HG02798 (cell line): Measurements from ENCODE around the gene KCP.
"Not testable (repeated sequence)": the region's sequence is repeated elsewhere in the genome, so short reads cannot be mapped to it uniquely, and the experiment has no call there.

Experiments
- ATAC-seq: cut with Tn5 transposase; IDR thresholded peaks from one replicate; pipeline ENCODE4 v1.9.1; 2021; ENCODE audit warnings: mild to moderate bottlenecking; ENCODE audit not compliant: unreplicated experiment, poor library complexity

Gene KCP

DNA sequence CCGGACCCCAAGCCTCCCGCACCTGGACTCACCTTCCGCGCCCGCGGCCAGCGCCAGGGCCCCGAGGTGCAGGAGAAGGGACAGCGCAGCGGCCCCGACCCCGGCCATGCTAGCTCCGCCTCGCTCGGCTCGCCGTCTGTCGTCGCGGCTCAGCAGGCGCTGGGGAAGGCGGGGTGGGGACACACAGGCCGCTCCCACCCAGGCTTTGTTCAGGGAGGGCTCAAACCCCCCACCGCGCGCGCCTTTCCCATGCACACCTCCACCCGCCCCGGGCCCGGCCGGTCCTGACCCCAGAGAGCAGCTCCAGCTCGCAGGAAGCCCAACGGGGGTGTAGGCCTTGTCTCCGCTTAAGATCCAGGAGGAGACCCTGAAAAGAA lies at the start of gene KCP:
TSS of gene KCP (minus strand) at position 141 of the 377 bp plus-strand sequence. CDS start at position 108, 33 bp downstream.
- no peak for ATAC-seq

DNA sequence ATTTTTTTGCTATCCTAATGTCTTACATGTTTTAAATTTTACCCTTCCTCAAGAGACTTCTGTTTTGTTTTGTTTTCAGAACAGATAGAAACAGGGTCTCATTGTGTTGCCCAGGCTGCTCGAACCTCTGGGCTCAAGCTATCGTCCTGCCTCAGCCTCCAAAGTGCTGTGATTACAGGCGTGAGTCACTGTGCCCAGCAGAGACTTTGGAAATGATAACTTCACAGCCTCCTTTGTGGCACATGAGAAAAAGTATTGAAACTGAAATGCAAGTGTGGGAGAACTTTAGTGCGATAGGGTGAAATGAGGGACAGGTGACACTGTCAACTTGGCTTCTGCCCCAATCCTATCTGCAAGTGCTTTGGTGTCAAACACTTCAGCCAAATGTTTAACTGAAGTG lies 48.8 kb upstream of the KCP start:
- ATAC-seq: no peak

DNA sequence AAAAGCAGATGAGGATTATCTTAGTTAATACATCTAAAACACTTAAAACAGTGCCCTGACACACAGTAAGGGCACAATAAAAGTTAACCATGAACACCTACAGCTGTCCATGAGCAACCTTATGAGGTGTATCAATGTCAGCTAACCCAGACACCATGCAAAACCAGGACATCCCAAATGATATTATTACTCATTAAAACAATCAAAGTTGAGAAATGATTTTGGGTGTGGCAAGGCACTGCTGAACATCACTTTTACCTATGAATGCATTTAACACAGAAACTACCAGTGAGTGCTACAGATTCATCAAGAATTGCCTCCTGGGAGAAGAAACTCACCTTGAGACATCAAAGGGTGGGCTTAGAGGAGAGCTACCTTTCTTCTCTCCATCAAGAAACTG lies 45.5 kb upstream of the KCP start:
- no peak for ATAC-seq

DNA sequence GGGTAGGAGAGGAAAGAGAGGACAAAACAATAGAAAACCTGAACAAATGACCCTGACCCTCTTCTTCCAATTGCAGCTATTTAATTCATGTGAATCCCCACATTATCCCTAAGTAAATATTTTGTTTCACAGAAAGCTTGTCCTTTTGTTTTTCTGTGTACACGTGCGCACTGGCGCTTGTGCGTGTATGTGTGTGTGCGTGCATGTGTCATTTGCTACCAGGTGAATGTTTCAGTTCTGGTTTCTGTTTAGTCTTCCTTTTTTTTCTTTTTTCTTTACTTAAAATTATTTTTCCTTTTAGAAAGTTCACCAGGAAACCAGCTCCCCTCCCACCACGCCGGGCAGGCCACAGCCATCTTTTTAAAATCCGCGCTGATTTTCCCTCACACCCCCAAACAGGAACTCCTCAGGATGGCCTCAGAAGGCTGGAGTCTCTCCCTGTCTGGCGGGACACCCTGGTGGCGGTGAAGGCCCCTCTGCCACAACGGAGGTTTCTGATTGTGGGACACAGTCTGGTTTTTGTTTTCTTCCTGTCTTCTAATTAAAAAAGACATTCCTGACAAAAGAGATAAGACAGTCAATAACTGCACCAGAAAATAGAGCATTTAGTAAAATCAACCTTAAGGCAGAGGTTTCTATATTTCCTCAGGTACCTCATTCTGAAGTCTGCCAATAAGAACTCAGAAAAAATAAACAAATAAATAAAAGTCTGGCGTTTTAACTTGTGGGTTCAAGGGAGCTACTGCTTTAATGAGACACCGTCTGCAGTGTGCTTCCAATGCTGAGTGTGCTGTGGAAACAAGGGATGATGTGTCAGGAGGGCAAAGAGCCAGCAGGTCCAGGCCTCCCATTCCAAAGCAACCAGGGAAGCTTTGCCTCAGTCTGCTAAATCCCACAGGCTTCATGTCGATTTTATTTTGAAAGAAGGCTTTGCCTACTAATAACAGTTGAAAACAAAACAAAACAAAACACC lies 44.6 kb upstream of the KCP start:
- peak; percentile 51 for ATAC-seq

DNA sequence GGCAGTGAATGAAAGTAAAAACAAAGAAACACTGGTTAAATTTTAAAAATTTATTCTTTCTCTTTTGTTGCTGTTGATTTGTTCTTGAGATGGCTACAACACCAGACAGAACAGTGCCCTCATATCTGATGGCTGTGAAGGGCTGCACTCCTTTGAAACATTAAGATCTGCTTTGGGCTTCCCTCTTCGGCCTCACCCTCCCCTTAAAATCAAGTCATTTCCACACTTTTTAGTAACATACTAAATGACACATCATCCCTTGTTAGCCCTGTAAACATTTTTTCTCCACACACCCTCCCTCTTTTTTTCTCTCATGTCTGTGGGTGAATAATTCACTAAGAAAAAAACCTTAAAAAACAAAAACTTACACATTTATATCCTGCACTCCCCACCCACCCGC lies 43.6 kb upstream of the KCP start:
- ATAC-seq: no peak

DNA sequence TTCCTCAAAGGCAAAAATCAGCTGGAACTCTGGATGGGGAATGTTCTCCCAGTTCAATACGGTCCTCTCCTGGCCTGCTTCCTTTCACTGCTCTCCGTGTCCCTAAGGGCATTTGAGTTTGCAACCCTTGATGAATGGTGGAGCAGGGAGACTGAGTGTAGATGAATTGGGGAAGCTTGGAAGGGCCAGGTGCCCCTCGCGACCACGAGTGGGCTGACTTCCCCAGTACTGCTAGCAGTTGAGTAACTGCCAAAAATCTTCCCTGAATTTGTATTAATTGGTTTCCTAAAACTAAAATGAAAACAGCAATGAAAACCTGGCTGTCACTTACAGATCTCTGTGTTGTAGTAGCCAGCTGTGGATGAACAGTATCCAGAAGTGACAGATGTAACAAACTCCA lies 40.8 kb upstream of the KCP start:
- no peak for ATAC-seq

DNA sequence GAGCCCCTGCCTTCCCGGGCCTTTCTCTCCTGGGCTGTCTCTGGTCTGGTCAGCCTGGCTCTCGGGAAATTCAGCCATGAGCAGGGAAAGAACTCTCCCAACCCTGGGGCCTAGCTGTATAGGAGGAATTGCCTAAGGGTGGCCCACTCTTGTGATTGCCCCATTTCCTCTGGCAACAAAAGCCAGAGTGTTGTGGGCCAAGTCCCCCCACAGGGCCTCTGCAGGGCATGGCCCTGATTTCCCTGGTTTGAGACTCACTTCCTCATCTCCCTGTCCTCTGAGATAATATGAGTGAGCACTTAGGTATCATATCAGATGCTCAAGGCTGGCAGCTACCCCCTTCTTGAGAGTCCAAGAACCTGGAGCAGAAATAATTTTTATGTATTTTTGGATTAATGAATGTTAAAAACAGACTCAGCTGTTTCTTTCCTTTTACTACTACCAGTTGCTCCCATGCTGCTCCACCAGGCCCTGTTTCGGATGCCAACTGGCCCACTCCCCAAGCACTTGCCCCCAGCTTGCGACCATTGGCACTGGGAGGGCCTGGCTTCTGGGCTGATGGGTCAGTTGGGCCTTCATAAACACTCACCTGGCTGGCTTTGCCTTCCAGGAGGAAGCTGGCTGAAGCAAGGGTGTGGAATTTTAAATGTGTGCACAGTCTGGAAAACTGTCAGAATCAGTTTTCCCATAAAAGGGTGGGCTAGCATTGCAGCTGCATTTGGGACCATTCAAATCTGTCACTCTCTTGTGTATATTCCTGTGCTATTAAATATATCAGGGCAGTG lies 38.7 kb upstream of the KCP start:
- no peak for ATAC-seq

DNA sequence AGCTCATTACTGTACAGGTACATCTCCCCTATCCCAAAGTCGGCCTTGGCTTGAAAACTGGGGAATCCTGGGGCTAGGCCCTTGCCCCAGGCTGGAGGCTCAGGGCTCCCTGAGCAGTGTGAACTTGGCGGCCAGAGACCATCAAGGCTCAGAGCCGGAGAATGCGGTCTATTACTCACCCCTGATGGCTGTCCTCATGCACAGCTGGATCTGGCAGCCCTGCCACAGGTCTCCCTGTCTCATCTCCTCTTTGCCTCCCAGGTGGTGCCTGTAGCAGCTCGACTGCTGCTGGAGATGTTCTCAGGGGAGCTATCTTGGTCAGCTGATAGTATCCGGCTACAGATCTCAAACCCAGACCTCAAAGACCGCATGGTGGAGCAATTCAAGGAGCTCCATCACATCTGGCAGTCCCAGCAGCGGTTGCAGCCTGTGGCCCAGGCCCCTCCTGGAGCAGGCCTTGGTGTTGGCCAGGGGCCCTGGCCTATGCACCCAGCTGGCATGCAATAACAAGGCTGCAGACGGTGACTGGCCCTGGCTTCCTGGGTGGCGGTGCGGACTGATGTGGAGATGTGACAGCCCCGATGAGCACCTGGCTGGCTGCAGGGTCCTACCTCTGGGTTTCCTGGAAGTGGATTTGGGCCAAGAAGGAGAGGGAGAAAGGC lies 37.9 kb upstream of the KCP start:
- no peak for ATAC-seq

DNA sequence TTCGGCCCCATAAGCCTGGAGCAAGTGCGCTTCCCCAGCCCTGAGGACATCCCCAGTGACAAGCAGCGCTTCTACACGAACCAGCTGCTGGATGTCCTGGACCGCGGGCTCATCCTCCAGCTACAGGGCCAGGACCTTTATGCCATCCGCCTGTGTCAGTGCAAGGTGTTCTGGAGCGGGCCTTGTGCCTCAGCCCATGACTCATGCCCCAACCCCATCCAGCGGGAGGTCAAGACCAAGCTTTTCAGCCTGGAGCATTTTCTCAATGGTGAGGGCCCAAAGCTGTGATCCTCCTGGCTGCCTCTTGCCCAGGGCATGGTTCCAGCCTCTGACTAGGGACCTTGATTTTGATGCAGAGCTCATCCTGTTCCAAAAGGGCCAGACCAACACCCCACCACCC lies 37.3 kb upstream of the KCP start:
- ATAC-seq: no peak

DNA sequence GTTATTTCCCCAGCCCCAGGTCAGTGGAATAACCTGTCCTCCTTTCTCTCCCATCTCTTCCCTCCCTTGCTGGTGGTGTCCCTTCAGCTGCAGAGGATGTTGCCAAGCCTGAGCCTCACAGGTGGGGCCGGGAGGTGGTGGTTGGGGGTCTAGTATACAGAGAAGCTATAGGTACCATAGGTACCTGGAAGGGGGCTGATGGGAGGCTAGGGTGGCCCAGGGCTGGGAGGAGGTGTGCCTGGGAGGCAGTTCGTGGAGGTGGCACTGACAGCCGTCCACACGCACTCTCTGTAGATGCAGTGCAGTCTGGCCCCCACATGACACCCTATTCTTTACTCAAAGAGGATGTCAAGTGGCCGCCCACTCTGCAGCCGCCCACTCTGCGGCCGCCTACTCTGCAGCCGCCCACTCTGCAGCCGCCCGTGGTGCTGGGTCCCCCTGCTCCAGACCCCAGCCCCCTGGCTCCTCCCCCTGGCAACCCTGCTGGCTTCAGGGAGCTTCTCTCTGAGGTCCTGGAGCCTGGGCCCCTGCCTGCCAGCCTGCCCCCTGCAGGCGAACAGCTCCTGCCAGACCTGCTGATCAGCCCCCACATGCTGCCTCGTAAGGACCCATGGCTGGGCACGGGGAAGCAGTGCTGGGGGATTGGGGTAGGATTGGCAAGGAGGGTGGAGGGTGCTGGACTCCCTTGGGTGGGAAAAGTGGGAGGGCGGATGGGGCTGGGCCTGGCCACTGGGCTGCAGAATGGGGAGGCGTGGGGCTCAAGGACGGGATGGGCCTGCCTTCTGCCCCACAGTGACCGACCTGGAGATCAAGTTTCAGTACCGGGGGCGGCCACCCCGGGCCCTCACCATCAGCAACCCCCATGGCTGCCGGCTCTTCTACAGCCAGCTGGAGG lies 36.7 kb upstream of the KCP start:
- ATAC-seq: no peak

DNA sequence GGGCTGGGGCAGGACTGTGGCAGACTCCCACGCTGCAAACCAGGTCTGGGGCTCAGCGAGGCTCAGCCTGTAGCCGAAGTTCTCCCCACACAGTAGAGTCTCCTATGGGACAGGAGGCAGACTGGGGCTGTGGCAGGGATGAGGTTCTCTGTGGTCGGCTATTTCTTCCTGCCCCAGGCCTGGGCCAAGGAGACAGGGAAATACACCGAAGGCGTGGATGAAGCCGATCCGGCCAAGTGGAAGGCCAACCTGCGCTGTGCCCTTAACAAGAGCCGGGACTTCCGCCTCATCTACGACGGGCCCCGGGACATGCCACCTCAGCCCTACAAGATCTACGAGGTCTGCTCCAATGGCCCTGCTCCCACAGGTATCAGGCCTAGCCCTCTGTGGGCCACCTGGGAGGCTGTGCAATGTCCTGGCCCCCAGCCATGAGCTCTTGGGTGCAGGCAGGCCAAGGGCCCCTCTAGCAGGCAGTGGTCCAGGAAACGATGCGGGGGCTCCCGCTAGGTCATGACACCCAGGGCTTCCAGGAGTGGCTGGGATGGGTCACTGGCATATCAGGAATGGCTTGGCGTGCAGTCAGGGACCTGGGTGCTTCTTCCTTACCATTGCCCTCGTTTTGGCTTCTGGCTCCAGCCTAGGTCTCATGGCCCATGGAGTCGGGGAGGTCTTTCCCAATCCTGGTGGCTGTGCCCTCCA lies 35.3 kb upstream of the KCP start:
- no peak for ATAC-seq

DNA sequence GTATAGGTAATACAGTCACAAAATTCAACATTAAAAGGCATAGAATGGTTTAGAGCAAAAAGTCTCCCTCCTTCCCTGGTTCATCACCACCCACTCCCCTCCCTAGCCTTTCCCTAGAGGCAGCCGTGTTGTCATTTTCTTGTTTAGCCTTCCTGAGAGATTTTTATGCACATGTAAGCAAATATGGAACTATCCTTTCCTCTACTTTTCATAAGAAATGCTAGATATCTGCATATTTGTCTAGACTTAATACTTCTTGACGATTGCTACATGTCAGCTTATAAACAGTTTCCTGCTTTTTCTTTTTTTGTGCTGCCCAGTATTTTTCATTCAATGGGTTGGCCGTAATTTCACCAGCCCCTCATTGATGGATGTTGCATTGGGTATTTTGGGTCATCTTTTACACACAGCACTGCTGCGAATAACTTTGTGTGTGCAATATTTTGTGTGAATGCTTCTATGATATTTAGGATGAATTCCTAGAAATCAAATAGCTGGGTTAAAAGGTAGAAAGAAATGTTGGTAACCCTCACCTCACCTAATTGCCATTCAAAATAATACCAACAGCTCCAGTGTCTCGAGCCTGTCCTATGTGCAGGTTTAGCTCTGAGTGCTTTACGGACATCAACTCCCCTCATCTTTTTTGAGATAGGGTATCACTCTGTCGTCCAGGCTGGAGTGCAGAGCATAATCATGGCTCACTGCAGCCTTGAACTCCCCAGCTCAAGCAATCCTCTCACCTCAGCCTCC lies 34.2 kb upstream of the KCP start:
- no peak for ATAC-seq

DNA sequence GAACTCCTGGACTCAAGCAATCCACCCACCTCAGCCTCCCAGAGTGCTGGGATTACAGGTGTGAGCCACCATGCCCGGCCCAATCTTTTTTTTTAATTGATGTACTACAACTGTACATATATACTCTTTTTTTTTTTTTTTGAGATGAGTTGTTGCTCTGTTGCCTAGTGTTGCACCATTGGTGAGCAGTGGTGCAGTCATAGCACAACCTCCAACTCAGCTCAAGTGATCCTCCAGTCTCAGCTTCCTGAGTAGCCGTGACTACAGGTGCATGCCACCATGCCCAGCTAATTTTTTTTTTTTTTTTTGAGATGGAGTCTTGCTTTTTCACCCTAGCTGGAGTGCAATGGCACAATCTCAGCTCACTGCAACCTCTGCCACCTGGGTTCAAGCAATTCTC lies 32.7 kb upstream of the KCP start:
- ATAC-seq: not testable (repeated sequence)

DNA sequence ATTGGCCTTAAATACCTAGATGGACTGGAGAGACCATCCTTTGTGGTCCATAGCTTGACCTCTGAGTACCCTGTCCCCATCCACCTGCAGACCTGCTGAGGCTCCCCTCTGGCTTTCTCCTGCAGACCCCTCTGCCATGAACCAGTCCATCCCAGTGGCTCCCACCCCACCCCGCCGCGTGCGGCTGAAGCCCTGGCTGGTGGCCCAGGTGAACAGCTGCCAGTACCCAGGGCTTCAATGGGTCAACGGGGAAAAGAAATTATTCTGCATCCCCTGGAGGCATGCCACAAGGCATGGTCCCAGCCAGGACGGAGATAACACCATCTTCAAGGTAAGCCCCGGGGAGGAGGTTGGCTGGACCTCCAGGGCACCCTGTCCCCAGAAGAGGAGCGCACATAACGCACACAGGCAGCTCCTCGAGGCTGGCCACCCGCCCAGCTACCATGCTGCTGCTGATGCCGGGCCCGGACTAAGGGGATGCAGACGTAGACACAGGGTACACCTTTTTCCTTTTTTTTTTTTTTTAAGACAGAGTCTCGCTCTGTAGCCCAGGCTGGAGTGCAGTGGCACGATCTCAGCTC lies 31.5 kb upstream of the KCP start:
- ATAC-seq: no peak

DNA sequence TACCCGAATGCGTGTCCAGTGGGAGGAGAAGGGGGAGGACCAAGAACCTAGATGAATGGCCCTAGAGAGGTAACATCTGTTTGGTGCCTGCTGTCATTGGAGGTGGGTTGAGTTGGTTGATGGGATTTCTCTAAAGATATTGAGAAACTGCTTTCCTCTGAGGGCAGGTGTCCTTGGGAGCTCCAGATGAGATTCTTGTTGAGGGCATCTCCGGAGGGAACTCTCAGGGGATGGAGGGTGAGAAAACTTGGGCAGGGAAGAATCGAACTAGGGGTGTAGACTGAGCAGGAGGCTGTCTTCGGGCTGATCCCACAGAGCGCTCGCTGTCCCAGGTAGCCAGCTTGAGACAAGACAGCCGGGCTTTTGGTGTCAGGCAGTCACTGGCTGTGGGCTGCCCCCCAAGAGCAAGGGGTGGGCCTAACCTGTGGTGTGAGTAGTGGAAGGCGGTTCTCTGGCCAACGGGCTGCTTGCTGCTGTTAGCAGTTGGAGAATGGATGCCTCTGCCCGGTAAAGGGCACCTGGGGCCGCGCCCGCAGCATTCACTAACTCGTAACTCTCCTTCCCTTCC lies 30.9 kb upstream of the KCP start:
- no peak for ATAC-seq

DNA sequence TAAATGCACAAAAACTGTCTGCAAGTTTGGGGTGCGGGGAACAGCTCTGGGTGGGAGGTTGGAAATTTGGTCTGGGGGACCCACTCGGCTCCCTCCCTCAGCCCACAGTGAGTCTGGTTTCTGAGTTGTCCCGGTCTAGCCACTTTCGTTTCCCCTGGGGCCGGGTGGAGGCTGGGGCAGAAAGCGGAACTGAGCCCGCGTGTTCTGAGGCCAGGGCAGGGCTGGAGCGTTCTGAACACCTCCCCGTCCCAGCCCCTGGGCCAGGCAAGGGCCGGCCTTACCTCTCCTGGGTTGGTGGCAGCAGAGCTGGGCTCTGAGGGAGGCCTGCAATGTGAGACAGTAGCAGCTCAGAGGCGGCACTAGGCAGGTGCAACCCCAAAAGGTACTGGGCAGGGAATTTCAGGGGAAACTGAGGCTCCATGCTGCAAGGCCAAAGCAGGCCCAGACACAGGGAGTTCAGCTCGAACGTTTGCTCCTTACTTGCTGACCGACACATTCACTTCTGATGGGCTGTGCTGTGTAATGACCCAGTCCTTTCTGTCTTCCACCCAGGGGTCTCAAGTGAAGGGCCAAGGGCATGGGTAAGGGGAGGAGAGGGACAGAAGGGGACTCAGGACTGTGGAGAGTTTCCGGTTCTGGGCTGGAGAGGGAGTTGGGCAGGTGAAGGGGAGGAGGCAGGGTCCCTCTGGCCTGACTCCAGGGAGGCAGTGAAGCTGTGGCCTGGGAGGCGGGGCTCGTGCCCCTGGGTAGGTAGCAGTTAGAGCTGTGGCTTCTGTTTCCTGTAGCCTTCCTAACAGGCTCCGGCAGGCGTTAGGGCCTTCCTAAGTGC lies 30.2 kb upstream of the KCP start:
- ATAC-seq: peak; percentile 59

DNA sequence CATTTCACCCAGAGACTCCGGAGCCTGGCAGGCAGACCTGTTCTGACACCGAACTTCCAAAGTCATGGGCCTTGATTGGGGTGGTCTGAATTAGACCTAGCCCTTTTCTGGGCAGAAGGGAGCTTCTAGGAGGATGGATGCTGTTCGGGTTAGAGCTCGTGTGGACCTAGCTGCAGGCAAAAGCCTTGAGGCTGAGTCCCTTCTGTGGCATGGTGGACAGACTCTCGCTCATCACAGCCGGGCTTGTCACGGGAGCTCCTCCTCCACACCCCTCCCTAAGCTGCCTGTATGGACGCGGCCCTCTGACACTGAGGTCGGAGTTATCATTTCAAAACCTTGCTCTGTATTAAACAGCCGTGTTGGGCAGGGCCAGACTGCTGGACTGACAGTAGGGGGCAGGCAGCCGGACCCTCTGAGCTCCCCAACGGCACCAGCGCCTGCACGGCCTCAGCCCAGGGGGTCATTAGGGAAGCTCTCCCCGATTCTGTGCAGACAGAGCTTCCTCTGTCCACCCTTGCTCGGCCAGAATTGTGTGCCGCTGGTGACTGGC lies 29.4 kb upstream of the KCP start:
- peak; percentile 16 for ATAC-seq
